PC-3 (cell line): Measurements from ENCODE around the gene OPRM1.

Experiments used
- EZH2 ChIP-seq: fragments of 300-600 bp; sonication (generic); IDR thresholded peaks from one replicate; pipeline ENCODE4 v1.6.1; 2017; ENCODE audit warnings: antibody characterized with exemption, mild to moderate bottlenecking, low read length; ENCODE audit not compliant: unreplicated experiment
- TF ChIP-seq, protein P1 (sequence below): fragments of 300-600 bp; sonication (generic); conservative IDR thresholded peaks from 2 replicates; pipeline ENCODE4 v1.5.1; 2017; ENCODE audit warnings: antibody characterized with exemption, low read depth, mild to moderate bottlenecking, low read length

DNA sequence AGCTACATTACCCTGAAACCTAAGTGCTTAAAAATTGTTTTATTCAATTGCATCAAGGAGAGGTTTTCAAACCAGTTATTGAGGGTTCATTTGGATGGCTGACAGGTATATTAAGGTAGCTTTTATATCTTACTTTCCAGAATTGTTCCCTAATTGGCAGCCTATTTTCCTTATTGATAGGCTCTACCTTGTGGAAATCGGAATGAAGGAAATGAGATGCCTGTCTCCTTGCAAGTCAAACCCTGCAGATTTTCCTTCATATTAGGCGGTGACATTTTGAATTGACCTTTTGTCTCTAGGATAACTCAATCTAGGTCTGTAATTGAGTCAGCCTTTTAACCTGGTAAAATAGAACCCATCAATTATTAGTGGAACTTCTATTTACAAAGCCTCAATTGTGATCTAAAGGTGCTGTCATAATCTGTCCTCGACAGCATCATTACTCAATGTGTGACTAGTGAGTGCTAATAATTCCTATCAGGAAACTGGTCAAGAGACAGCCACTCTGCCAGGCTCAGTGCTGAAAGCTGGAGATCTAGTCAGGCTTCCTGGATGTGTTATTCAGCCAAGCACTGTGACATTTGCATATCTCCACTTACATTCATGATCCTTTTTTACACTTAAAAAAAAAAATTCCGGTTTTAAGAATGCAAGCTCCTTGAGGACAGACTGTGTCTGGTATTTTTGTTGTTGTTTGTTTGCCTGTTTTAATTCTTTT is 20.1 kb downstream of the OPRM1 start:
- TF ChIP-seq, protein P1, sequence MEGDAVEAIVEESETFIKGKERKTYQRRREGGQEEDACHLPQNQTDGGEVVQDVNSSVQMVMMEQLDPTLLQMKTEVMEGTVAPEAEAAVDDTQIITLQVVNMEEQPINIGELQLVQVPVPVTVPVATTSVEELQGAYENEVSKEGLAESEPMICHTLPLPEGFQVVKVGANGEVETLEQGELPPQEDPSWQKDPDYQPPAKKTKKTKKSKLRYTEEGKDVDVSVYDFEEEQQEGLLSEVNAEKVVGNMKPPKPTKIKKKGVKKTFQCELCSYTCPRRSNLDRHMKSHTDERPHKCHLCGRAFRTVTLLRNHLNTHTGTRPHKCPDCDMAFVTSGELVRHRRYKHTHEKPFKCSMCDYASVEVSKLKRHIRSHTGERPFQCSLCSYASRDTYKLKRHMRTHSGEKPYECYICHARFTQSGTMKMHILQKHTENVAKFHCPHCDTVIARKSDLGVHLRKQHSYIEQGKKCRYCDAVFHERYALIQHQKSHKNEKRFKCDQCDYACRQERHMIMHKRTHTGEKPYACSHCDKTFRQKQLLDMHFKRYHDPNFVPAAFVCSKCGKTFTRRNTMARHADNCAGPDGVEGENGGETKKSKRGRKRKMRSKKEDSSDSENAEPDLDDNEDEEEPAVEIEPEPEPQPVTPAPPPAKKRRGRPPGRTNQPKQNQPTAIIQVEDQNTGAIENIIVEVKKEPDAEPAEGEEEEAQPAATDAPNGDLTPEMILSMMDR, result no peak
- TF ChIP-seq EZH2, result no peak
